NCI-H187 treated with DMSO at 0.1 percent for 48 hours (cell line): Measurements from ENCODE around the gene GSTT2.
"Not testable (repeated sequence)": the region's sequence is repeated elsewhere in the genome, so short reads cannot be mapped to it uniquely, and the experiment has no call there.

ENCODE experiments used
- DNase-seq: peaks from one replicate; lab custom pipeline; 2025; lab: John Stamatoyannopoulos, UW

GSTT2 gene

GRCh38 chr22:23979557-23980240 lies at the start of gene GSTT2:
Gene GSTT2, plus strand, starts transcription at chr22:23980134.
- not testable (repeated sequence) for DNase-seq

GRCh38 chr22:23938328-23939016 lies 41.5 kb upstream of the GSTT2 start:
- DNase-seq, result no peak

GRCh38 chr22:23939017-23939357 lies 40.9 kb upstream of the GSTT2 start:
- DNase-seq, result no peak

- not testable (repeated sequence) for DNase-seq
Measured at GRCh38 chr22:23940166-23940565, 39.8 kb upstream of the GSTT2 start.

- DNase-seq, result not testable (repeated sequence)
Measured at GRCh38 chr22:23947391-23947790, 32.5 kb upstream of the GSTT2 start.

GRCh38 chr22:23949764-23950163 lies 30.2 kb upstream of the GSTT2 start:
- DNase-seq, result not testable (repeated sequence)

- DNase-seq, result not testable (repeated sequence)
Measured at GRCh38 chr22:23951383-23951782, 28.6 kb upstream of the GSTT2 start.

- not testable (repeated sequence) for DNase-seq
Measured at GRCh38 chr22:23952794-23953405, 27.0 kb upstream of the GSTT2 start.

GRCh38 chr22:23953485-23953884 lies 26.4 kb upstream of the GSTT2 start:
- not testable (repeated sequence) for DNase-seq

- DNase-seq, result not testable (repeated sequence)
Measured at GRCh38 chr22:23954193-23954990, 25.5 kb upstream of the GSTT2 start.

GRCh38 chr22:23954991-23955305 lies 25.0 kb upstream of the GSTT2 start:
- not testable (repeated sequence) for DNase-seq

GRCh38 chr22:23955886-23956285 lies 24.0 kb upstream of the GSTT2 start:
- DNase-seq, result not testable (repeated sequence)

- DNase-seq, result not testable (repeated sequence)
Measured at GRCh38 chr22:23956301-23956900, 23.5 kb upstream of the GSTT2 start.

- DNase-seq, result not testable (repeated sequence)
Measured at GRCh38 chr22:23961084-23961771, 18.7 kb upstream of the GSTT2 start, which contains the start of gene GSTT2B. Gene GSTT2B, minus strand, starts transcription at chr22:23961195. Its CDS starts 64 bp downstream, at chr22:23961131.

GRCh38 chr22:23966094-23966493 lies 13.8 kb upstream of the GSTT2 start:
- not testable (repeated sequence) for DNase-seq

- not testable (repeated sequence) for DNase-seq
Measured at GRCh38 chr22:23966568-23966967, 13.4 kb upstream of the GSTT2 start, which contains the start of gene DDTL. Gene DDTL, plus strand, starts transcription at chr22:23966888. Its CDS starts 27 bp downstream, at chr22:23966915.

- no peak for DNase-seq
Measured at GRCh38 chr22:23969071-23969470, 10.9 kb upstream of the GSTT2 start.

- no peak for DNase-seq
Measured at GRCh38 chr22:23970201-23970641, 9.7 kb upstream of the GSTT2 start.

- DNase-seq, result no peak
Measured at GRCh38 chr22:23970816-23971486, 9.0 kb upstream of the GSTT2 start.

- not testable (repeated sequence) for DNase-seq
Measured at GRCh38 chr22:23971927-23972326, 8.0 kb upstream of the GSTT2 start.
